ENCODE measurements around the gene MLF2.

DNA sequence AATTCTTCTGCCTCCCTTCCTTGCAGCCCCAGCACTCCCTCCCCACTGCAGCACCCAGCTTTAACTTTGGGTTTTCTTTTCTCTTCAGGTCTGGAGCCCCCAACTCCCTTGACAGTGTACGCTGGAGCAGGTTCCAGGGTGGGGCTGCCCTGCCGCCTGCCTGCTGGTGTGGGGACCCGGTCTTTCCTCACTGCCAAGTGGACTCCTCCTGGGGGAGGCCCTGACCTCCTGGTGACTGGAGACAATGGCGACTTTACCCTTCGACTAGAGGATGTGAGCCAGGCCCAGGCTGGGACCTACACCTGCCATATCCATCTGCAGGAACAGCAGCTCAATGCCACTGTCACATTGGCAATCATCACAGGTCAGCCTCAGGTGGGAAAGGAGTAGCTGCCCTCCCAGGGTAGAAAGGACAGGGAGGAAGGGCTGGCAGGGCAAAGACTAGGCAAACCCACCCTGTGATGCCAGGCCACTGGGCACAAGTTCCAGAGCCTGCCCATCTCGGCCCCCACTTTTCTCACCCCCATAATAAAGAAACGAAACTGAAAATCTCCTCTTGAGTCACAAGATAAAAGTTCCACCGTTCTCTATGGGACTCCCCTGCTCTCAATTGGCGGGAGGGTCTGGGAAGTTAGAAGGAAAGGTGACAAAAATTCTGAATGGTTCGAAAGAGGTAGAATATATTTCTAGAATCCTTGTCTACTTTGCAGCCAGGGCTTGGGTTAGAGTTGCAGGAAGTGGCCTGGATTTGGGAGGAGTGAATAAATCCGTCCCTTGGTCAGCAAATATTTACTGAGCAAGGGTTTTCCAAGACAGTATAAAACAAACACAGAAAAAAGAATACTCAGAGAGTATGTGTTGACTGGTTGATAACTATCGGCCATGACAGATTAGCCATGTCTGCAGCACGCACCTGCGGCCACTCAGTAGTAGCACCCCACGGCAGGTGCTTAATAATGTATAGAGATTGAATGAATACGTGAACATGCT, 22.5 kb upstream of the MLF2 start:
- TF ChIP-seq POLR2A (IDR thresholded peaks at IDR 0.05) (no peak), CTCF (IDR thresholded peaks at IDR 0.05 in 4 of 5, conservative IDR thresholded peaks at IDR 0.05 in 1 of 5) (no peak)

All from gastrocnemius medialis (tissue), 4 donors.